Right renal cortex interstitium (tissue), 3 donors: ENCODE measurements around the gene FIZ1. TPM values are rescaled to one million over a fixed set of nuclear protein-coding genes. Genes with fewer than 3 reads are reported as not detected.
A peak's percentile ranks its signal among the peaks of the same experiment; 100 is the strongest.

ENCODE experiments used
- DNase-seq, 3 donors: peaks; one replicate each; pipeline ENCODE4 v3.0.0-alpha.2; 2013; ENCODE audit warnings: low read depth in 3 of 3, low spot score in 2 of 3
- polyA plus RNA-seq, 3 donors: library from polyadenylated mRNA; unstranded; fragments of 120-200 nt; gene quantifications; one replicate each; pipeline ENCODE4 v1.2.1, GENCODE V29; 2013; ENCODE audit not compliant: insufficient read length in 3 of 3

The FIZ1 gene
- polyA plus RNA-seq, 3 donors: 16.6 to 18.9 (median 17.7) TPM

- DNase-seq: no peak
These were observed 37.4 kb upstream of the FIZ1 start for GRCh38 chr19:55636723-55637122.

- DNase-seq: no peak
These were observed 36.6 kb upstream of the FIZ1 start for GRCh38 chr19:55635856-55636440.

GRCh38 chr19:55635334-55635717 is 36.0 kb upstream of the FIZ1 start:
- no peak for DNase-seq

GRCh38 chr19:55633861-55634260 is 34.5 kb upstream of the FIZ1 start:
- no peak for DNase-seq

- DNase-seq: peak in 2 of 3 donors; percentile 85 to 86
These were observed 33.1 kb upstream of the FIZ1 start for GRCh38 chr19:55632463-55632834.

GRCh38 chr19:55626350-55626749 is 27.0 kb upstream of the FIZ1 start:
- DNase-seq: no peak

GRCh38 chr19:55625004-55625326 is 25.6 kb upstream of the FIZ1 start:
- no peak for DNase-seq

- peak in 2 of 3 donors; percentile 82 to 88 for DNase-seq
These were observed 25.0 kb upstream of the FIZ1 start, which contains the start of gene ZNF784 for GRCh38 chr19:55624109-55625003. Gene ZNF784 (minus strand): TSS chr19:55624566. CDS start chr19:55624561, 5 bp downstream.

GRCh38 chr19:55623561-55623960 is 24.2 kb upstream of the FIZ1 start:
- no peak for DNase-seq

GRCh38 chr19:55623130-55623529 is 23.8 kb upstream of the FIZ1 start:
- no peak for DNase-seq

- DNase-seq: no peak
These were observed 23.1 kb upstream of the FIZ1 start for GRCh38 chr19:55622242-55622969.

GRCh38 chr19:55621673-55622231 is 22.4 kb upstream of the FIZ1 start:
- no peak for DNase-seq

GRCh38 chr19:55621205-55621672 is 21.9 kb upstream of the FIZ1 start:
- no peak for DNase-seq

GRCh38 chr19:55620410-55621204 is 21.3 kb upstream of the FIZ1 start:
- DNase-seq: no peak

- DNase-seq: no peak
These were observed 20.0 kb upstream of the FIZ1 start for GRCh38 chr19:55619286-55619685.

- no peak for DNase-seq
These were observed 19.1 kb upstream of the FIZ1 start for GRCh38 chr19:55618426-55618825.

GRCh38 chr19:55617426-55617825 is 18.1 kb upstream of the FIZ1 start:
- DNase-seq: no peak

- DNase-seq: no peak
These were observed 17.1 kb upstream of the FIZ1 start for GRCh38 chr19:55616395-55616875.

GRCh38 chr19:55615543-55616394 is 16.5 kb upstream of the FIZ1 start:
- DNase-seq: no peak
